Upper lobe of left lung (tissue), 4 donors: Measurements from ENCODE around the gene GLI1.

Experiments
- POLR2A ChIP-seq, 4 donors: fragments of 450-650 bp; IDR thresholded peaks; one replicate each; pipeline ENCODE4 v1.5.1; 2016 to 2017; ENCODE audit warnings: antibody characterized with exemption in 4 of 4, mild to moderate bottlenecking in 2 of 4
- TF ChIP-seq, protein P1 (sequence below), 6 experiments: fragments of 450-650 bp in 4 of 6; fragments of 200-600 bp in 2 of 6; sonication (generic) in 2 of 6; IDR thresholded peaks; one replicate each; pipeline ENCODE4 v1.5.1; 2016 to 2019; ENCODE audit warnings: antibody characterized with exemption in 6 of 6

DNA sequence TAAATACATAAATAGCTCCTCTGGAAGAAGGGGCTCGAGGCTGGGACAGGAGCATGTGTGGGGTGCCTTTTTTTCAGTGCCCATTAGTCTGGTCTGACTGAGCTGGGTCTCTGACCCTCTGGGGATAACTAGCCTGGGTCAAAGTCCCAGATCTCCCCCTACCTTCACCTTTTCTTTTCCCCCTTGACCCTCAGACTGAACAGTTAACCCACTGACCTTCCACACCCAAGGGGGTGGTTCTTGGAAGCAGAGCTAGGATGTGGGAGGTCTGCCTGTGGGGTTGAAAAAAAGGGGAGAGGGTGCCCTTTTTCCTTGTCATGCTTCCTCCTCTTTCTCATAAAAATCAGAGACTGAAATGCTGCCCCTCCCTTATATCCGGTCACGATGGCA is 925 bp upstream of the GLI1 start:
- TF ChIP-seq, protein P1, sequence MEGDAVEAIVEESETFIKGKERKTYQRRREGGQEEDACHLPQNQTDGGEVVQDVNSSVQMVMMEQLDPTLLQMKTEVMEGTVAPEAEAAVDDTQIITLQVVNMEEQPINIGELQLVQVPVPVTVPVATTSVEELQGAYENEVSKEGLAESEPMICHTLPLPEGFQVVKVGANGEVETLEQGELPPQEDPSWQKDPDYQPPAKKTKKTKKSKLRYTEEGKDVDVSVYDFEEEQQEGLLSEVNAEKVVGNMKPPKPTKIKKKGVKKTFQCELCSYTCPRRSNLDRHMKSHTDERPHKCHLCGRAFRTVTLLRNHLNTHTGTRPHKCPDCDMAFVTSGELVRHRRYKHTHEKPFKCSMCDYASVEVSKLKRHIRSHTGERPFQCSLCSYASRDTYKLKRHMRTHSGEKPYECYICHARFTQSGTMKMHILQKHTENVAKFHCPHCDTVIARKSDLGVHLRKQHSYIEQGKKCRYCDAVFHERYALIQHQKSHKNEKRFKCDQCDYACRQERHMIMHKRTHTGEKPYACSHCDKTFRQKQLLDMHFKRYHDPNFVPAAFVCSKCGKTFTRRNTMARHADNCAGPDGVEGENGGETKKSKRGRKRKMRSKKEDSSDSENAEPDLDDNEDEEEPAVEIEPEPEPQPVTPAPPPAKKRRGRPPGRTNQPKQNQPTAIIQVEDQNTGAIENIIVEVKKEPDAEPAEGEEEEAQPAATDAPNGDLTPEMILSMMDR (IDR thresholded peaks at IDR 0.05): no peak
- TF ChIP-seq POLR2A (IDR thresholded peaks at IDR 0.05): no peak
